Fibroblast of the aortic adventitia (primary cell): ENCODE data around the gene ATOH7. TPM values are rescaled to one million over a fixed set of nuclear protein-coding genes. Genes with fewer than 3 reads are reported as not detected.
"Not testable (repeated sequence)": the region's sequence is repeated elsewhere in the genome, so short reads cannot be mapped to it uniquely, and the experiment has no call there.

ENCODE experiments used
- DNase-seq: peaks from one replicate; pipeline ENCODE4 v3.0.0-alpha.2; 2010; ENCODE audit warnings: low read depth
- H3K4me3 ChIP-seq: 2 replicates; pipeline ENCODE4 v1.5.1; 2011; ENCODE audit warnings: low read depth, mild to moderate bottlenecking, control low read depth, low read length, moderate library complexity
- total RNA-seq: library from RNA; depleted of rRNA; stranded (reverse); fragments of >200 nt; gene quantifications from 2 replicates; pipeline ENCODE4 v1.2.3, GENCODE V29; 2012; ENCODE audit warnings: low replicate concordance
- TF ChIP-seq, protein P1 (sequence below): IDR thresholded peaks from 2 replicates; pipeline ENCODE4 v1.5.1; 2011; ENCODE audit warnings: mild to moderate bottlenecking, low read length, control low read depth, inconsistent platforms; ENCODE audit not compliant: insufficient read depth

Gene ATOH7
- not detected in 2 replicates for total RNA-seq

DNA sequence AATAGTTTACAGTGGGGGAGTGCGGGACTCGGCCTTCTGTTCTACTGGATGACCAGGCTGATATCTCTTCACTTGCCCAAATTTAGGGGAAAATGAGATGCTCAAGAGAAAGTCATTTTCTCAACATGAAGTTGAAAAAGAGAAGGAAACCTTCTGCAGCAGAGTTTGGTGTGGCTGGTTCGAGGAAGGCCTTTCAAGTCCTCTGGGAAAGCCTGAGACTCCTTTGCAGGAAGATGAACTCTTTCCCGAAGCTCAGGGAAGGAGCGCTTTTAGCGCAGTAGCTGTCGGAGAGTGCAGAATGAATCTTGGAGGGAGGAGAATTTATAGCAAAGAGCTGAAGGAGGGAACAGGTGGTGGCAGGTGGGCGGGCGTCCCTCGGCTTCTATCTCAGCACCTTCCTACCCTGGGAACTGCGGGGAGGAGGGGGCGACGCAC, at the start of gene ATOH7:
TSS of gene ATOH7 (minus strand) at position 297 of the 435 bp plus-strand sequence. CDS start 436 bp downstream, outside the sequence.
- H3K4me3 ChIP-seq: peak within 1 kb of the TSS; percentile 74
- TF ChIP-seq, protein P1, sequence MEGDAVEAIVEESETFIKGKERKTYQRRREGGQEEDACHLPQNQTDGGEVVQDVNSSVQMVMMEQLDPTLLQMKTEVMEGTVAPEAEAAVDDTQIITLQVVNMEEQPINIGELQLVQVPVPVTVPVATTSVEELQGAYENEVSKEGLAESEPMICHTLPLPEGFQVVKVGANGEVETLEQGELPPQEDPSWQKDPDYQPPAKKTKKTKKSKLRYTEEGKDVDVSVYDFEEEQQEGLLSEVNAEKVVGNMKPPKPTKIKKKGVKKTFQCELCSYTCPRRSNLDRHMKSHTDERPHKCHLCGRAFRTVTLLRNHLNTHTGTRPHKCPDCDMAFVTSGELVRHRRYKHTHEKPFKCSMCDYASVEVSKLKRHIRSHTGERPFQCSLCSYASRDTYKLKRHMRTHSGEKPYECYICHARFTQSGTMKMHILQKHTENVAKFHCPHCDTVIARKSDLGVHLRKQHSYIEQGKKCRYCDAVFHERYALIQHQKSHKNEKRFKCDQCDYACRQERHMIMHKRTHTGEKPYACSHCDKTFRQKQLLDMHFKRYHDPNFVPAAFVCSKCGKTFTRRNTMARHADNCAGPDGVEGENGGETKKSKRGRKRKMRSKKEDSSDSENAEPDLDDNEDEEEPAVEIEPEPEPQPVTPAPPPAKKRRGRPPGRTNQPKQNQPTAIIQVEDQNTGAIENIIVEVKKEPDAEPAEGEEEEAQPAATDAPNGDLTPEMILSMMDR: no peak
- DNase-seq: peak; percentile 25

DNA sequence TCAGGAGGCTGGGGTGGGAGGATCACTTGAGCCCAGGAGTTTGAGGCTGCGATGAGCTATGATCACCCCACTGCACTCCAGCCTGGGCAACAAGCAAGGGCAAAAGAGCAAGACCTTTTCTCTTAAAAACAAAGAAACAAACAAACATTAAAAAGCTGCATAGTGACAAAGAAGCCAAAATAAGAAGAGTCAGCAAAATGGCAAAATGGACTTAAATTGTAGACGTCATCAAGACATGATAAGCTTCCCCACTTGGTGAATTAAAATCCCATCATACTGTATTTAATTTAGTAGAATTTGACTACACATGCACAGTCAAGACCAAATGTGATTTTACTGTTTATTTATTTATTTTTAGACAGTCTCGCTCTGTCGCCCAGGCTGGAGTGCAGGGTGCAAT, 48.8 kb upstream of the ATOH7 start:
- no peak for DNase-seq
- TF ChIP-seq, protein P1: no peak
- no peak overlapping the region for H3K4me3 ChIP-seq

DNA sequence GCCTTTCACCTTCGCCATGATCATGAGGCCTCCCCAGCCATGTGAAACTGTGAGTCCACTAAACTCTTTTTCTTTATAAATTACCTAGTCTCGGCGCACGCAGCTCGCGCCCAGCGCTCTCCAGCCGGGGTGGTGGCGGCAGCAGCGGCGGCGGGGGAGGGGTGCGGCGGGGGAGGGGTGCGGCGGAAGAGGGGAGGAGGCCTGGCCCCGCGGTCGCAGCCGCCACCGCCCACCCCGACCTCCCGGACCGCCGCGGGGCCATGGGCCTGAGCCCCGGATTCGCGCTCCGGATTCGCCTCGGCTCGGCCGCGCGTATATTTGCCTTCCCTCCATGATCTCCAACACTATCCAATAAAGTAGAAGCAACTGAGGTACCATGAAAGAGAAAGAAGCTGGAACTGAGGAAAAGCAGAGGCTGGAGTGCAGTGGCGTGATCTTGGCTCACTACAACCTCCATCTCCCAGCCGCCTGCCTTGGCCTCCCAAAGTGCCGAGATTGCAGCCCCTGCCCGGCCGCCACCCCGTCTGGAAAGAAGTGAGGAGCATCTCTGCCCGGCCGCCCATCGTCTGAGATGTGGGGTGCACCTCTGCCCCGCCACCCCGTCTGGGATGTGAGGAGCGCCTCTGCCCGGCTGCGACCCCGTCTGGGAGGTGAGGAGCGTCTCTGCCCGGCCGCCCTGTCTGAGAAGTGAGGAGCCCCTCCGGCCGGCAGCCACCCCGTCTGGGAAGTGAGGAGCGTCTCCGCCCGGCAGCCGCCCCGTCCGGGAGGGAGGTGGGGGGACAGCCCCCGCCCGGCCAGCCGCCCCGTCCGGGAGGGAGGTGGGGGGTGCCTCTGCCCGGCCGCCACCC, 47.2 kb upstream of the ATOH7 start:
- not testable (repeated sequence) for H3K4me3 ChIP-seq, DNase-seq

DNA sequence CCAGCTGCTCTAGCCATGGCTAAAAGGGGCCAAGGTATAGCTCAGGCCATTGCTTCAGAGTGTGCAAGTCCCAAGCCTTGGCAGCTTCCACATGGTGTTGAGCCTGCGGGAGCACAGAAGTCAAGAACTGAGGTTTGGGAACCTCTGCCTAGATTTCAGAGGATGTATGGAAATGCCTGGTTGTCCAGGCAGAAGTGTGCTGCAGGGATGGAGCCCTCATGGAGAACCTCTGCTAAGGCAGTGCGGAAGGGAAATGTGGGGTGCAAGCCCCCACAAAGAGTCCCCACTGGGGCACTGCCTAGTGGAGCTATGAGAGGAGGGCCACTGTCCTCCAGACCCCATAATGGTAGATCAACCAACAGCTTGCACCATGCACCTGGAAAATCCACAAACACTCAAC, 45.9 kb upstream of the ATOH7 start:
- not testable (repeated sequence) for H3K4me3 ChIP-seq, DNase-seq

DNA sequence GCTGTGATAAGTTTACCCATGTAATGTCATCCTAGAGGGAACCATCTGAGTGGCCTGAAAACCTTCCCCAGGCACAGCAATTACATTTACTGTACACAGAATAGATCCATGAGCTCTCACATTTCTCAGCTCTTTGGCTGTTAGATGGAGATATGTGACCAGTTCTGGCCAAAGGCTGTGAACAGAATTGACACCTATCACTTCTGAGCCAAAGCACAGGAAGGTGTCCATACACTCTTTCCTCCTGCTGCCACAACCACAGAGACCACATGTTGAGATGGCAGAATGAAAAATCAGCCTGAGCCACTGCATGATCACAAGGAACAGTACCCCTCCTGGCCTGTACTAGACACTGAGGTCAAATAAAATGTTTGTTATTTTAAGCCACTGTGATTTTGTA, 44.3 kb upstream of the ATOH7 start:
- no peak overlapping the region for H3K4me3 ChIP-seq
- no peak for DNase-seq
- TF ChIP-seq, protein P1: no peak

DNA sequence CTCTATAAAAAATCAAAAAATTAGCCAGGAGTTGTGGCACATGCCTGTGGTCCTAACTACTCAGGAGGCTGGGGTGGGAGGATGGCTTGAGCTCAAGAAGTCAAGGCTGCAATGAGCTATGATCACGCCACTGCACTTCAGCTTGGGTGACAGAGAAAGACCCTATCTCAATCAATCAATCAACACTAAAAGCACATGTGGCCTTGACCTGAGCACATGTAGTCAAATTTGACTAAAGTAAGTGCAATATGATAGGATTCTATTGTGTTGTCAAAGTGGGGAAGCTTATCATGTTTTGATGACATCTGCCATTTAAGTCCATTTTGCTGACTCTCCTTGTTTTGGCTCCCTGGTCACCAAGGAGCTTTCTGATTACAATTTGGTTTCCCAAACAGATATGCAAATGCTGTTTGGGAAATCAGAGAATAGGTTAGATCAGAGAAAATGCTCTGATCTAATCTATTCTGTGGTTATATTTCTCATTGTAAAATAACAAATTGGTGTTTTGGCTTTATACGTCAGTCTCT, 43.8 kb upstream of the ATOH7 start:
- TF ChIP-seq, protein P1: no peak
- no peak for DNase-seq
- H3K4me3 ChIP-seq: no peak overlapping the region

DNA sequence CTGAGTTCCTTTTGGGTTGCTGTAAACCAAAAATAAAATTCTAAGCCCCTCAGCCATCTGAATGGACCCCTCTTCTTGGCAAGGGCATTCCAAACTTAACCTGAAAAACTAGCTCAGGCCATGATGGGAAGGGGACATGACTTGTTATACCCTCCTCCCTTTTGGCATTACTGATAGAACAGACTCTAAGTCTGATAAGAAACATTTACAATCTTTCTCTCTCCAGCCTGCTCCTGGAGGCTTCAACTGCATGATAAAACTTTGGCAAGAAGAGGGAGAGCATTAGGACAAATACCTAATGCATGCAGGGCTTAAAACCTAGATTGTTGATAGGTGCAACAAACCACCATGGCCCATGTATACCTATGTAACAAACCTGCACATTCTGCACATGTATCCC, 40.9 kb upstream of the ATOH7 start:
- TF ChIP-seq, protein P1: no peak
- H3K4me3 ChIP-seq: no peak overlapping the region
- DNase-seq: no peak
